Measurements from ENCODE around the gene BACE2.
"Not testable (repeated sequence)": the region's sequence is repeated elsewhere in the genome, so short reads cannot be mapped to it uniquely, and the experiment has no call there.

BACE2 gene

DNA sequence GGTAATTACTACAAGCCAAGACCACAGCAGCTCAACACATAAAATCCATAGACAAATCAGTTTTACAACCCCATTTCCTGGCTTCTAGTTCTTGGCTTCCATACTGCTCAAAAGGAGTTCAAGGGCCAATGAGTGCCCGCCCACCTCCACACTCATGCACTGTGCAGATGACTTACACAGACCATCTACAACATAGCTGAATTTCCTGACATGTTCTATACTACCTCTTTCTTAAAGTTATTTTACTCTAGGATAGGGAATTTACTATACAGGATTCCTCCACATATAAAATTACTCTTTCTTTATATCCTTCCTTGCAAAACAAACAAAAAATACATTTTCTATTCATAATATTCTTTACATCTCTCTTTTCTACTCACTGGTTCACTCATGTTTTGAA lies 14.6 kb downstream of the BACE2 start:
- in situ Hi-C loops (cut with MboI; ENCODE audit: low sequenced_read_pairs) = no loop called here

DNA sequence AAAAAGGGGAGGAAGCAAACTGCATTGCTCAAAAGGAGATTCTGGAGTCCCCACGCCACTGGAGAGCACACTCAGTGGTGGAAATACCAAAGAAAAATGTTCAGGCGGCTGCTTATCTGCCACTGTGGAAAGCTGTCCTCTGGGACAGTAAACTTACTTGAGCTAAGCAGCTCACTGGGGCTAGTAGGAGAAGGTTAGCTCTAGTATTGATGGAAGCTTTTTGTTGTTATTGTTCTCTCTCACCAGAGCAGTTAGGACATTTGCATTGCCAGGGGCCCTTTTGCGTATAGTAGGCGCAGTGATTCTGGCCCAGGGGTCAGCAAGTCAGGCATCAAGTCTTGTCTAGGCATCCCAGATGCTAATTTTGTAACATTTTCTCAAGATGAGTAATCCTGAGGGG lies 15.6 kb downstream of the BACE2 start:
- in situ Hi-C loops (cut with MboI; ENCODE audit: low sequenced_read_pairs) = no loop called here

DNA sequence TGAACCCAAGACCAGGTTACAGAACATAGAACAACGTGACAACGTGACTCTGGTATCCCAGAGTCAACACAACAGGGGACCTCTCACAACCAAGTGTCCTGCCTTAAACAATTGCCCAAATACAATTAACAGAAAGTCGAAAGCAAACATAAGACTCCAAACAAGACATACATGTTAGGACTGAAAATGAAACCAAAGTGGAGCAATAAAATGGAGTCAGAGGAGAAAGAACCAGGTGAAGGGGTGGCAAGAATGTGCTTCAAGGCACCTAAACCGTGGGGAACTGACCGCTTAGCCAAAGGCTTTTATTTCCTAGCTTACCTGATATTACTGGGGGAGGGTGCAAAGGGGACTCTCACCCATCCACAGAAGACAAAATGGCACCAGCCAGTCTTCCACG lies 17.8 kb downstream of the BACE2 start:
- in situ Hi-C loops (cut with MboI; ENCODE audit: low sequenced_read_pairs) = no loop called here

DNA sequence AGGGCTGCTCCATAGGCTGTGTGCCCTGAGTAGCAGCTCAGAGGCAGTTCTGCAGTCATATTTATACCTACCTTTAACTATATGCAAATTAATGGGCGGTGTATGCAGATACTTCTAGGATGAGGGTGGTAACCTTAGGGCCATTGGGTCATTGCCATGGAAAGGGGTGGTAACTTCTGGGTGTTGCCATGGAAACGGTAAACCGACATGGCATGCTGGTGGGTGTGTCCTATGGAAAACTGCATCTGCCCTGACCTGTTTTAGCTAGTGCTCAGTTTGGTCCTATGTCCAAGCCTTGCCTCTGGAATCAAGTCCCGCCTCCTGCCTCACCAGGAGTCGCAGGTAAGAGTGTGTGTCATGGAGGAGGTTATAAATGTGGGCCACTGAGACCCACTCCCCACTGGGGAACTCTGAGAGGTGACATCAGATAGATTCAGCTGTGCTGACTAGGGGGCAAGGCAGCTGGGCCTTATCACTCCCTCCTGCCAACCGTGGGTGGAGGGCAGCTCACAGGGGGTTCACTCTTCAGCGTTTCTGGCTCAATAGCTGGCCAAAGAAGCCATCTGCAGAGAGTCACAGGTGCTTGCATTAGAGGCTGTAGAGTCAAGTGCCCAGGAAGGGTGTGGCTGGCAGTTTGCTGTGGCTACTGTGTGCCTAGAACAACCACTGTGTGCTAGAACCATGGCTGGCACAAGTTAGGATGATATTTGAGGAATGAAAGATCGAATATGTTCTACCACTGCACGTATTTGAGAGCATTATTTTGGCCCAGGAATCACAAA lies 19.0 kb downstream of the BACE2 start:
- in situ Hi-C loops (cut with MboI; ENCODE audit: low sequenced_read_pairs) = no loop called here

DNA sequence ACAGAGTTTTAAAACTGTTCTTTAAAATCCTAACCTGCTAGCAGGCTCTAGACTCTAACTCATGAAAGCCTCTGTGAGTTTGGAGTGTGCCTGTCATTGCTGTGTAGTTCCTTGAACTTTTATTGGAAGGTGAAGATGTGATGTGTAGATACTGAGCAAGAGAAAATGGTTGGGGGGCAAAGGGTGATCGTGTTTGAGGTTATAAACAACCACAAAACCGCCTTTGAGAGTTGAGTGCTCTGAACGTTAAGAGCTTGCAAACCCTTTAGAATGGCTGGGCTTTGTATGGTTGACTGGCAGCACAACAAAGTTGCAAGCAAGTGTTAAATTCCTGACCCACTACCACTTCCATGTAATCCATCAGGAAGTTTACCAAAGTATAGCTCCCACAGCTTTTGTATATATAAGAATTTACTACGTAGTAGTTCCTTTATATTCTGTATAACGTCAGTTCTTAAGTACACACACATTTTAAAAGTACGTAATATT lies 19.6 kb downstream of the BACE2 start:
- in situ Hi-C loops (cut with MboI; ENCODE audit: low sequenced_read_pairs) = no loop called here

DNA sequence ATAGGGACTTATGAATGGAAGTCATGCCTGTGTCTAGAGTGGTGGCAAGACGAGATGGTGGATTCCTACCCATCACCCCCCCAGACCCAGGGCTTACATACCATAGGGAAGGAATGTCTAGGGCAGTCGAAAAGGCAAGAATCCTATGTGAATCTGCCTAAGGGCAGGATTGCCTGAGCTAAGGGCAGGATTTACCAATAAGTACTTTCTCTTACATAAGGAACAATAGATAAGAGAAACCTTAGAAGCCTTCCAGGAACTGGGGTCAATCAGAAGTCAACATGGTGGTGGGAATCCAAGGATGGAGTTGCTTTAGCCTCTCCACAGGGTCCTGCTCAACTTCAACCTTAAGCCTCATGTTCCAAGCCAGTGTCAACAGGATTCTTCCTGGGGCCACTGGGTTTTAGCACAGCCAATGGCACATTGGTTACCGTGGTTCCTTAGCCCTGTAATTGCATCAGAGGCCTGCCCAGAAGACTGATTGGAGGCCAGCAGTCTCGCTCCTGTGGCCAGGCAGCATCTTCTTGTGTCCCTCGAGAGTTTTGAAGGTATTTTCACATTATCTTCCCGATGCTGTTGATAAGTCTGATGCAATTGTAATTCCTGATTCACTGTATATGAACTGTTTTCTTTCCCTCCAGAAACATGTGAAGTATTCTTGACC lies 20.7 kb downstream of the BACE2 start:
- in situ Hi-C loops (cut with MboI; ENCODE audit: low sequenced_read_pairs) = no loop called here

DNA sequence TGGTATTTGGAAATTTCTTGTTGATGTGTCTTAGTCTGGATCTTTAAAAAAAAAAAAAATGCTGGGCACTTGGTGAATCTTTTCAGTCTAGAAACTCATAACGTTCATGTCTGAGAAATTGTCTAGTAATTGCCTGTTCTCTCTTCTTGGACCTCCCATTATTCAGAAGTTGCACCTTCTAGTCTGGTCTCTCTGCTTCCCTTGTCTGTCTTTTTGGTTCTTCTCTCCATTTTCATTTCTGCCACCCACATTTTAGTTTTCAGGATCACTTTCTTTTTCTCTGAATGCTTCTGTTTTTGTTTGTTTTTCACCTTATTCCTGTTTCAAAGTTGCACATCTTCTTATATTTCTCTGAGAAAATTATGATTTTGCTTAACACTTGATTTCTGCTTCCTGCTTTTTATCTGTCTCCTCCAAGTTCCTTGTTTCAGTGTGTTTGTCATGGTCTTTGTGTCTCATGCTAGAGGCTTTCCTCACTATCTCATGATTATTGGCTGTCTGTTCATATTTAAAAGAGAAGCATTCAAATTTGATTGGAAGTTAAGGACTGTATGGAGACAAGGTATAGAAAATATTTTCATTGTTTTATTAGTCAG lies 21.3 kb downstream of the BACE2 start:
- in situ Hi-C loops (cut with MboI; ENCODE audit: low sequenced_read_pairs) = no loop called here

DNA sequence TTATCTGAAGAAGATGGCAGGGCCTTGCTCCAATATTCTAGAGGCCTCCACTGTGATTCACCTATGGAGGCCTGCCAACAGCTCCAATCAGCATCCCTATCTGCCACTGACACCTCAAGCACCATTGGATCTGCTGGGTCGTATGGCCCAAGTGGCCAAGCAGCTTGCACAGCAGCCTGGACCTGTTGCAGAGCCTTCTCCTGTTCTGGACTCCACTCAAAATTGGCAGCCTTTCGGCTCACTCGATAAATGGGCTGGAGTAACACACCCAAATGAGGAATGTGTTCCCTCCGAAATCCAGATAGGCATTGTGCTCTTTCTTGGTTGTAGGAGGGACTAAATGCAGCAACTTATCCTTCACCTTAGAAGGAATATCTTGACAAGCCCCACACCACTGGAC lies 24.6 kb downstream of the BACE2 start:
- in situ Hi-C loops (cut with MboI; ENCODE audit: low sequenced_read_pairs) = not testable (repeated sequence)

DNA sequence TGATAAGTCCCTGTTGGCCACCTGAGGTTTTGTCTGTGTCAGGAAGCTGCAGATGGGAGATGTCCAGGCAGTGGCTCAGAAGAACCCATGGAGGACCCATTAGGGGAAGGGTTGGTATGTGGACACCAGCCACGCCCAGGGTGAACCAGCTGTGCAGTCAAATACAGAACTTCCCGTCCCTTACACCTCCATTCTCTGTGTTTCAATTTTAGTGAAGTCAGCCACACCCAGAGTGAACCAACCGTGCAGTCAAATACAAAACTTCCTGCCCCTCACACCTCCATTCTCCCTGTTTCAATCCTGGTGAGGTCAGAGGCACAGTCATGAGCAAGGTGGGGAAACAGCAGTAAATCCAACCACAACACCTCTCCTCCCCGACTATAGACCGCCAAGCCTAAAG lies 27.4 kb downstream of the BACE2 start:
- in situ Hi-C loops (cut with MboI; ENCODE audit: low sequenced_read_pairs) = no loop called here

DNA sequence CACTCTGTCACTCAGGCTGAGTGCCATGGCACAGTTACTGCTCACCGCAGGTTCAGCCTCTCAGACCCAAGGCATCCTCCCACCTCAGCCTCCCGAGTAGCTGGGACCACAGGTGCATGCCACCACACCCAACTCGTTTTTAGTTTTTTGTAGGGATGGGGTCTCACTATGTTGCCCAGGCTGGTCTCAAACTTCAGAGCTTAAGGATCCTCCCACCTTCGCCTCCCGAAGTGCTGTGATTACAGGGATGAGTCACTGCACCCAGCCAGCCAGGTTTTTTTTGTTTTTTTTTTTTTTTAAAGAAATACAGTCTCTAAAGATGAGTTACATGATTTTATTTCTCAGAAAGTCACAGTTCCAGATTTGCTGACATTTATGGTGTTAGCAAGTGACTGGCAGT lies 29.0 kb downstream of the BACE2 start:
- in situ Hi-C loops (cut with MboI; ENCODE audit: low sequenced_read_pairs) = no loop called here

DNA sequence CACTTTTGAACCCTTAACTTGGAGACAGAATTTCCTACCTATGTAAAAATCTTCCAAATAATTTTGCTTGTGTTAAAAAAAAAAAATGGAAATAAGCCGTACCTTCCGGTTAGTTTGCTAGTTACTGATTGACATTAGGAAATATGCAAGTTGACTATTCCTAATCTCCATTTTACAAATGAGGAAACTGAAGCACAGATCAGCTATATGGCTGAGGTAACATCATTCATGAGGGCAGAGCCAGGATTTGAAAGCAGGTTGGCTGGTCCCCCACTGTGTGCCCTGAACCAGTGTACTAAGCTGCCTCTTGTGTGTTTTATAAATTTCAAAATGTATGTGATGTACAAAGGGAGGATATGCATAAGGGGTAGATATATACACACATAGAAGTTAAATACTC lies 29.6 kb downstream of the BACE2 start:
- in situ Hi-C loops (cut with MboI; ENCODE audit: low sequenced_read_pairs) = no loop called here

DNA sequence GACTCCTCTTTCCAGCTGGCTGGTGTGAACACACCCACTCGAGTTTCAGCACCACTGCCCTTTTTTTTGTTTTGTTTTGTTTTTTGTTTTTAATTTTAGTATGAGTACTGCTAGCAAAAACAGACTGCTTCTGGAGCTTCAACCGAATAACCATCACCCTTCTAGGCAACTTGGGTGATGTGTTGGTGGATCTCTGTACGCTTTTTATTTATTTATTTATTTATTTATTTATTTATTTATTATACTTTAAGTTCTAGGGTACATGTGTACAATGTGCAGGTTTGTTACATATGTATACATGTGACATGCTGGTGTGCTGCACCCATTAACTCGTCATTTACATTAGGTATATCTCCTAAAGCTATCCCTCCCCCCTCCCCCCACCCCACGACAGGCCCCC lies 30.7 kb downstream of the BACE2 start:
- in situ Hi-C loops (cut with MboI; ENCODE audit: low sequenced_read_pairs) = not testable (repeated sequence)

DNA sequence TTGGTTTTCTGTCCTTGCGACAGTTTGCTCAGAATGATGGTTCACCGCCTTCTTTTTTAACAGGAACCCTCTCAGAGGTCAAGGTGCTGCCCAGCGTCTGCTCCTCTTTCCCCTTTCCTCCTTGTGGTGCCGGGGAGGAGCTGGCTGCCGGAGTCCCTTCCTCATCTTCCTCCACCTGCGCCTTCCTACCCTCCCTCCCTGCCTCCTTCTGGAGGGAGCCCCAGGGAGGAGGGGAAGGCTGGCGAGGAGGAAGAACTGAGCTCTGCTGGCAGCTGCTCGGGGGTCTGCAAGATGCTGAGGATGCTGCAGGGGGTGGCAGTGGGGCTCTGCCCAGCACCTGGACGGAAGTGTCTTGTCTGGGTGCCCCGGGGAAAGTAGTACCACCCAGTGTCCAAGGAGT lies 31.2 kb downstream of the BACE2 start:
- in situ Hi-C loops (cut with MboI; ENCODE audit: low sequenced_read_pairs) = no loop called here

DNA sequence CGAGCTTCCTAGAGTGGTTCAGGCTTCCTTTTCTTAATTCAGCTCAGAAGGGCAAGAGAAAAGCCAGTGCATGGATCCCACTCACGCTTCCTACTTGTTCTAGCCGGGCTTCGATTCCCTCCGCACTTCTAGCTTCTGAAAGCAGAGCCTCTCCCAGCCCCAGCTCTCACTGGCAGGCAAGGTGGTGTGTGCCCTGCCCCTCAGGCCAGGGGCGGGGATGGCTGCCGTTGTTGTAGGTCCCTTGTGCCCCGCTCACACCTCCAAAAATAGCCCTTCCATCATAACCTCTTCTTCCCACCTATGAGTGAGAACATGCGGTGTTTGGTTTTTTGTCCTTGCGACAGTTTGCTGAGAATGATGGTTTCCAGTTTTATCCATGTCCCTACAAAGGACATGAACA lies 31.6 kb downstream of the BACE2 start:
- in situ Hi-C loops (cut with MboI; ENCODE audit: low sequenced_read_pairs) = no loop called here

DNA sequence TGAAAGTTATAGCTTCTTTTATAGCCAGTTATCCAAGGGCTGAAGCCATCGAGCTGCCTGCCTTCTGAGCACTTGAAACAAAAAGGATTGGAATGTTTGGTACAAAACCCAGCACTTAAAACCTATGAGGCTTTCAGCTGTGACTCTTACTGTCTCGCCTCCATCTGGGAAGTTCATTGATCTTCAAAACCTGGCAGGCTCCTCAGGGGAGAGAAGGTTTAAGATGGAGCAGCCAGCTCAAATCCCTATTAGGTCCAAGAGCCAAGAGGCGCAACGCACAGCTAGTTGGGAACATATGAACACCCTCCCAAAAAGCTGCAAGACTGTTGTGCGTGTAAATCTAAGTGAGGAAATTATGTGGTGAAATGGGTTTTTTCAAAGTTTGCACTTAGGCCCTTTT lies 33.4 kb downstream of the BACE2 start:
- in situ Hi-C loops (cut with MboI; ENCODE audit: low sequenced_read_pairs) = no loop called here

DNA sequence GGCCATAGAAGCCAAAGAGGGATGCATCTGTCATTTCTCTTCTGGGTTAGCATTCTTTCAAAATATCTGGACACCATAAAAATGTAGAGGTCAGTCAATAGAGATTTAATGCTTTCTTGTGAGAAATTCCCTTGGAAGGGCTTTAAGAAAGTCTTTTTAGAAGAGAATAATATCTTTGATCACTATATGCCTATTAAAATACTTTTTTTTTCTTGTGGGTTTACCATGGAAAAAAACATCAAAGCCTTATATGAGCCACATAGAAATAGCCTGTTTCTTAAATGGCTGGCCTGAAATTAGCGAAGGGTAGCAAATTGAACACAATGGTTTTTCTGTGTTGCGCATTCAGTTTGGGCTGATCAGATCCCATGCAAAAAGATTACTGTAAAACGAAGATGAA lies 36.8 kb downstream of the BACE2 start:
- in situ Hi-C loops (cut with MboI; ENCODE audit: low sequenced_read_pairs) = no loop called here

DNA sequence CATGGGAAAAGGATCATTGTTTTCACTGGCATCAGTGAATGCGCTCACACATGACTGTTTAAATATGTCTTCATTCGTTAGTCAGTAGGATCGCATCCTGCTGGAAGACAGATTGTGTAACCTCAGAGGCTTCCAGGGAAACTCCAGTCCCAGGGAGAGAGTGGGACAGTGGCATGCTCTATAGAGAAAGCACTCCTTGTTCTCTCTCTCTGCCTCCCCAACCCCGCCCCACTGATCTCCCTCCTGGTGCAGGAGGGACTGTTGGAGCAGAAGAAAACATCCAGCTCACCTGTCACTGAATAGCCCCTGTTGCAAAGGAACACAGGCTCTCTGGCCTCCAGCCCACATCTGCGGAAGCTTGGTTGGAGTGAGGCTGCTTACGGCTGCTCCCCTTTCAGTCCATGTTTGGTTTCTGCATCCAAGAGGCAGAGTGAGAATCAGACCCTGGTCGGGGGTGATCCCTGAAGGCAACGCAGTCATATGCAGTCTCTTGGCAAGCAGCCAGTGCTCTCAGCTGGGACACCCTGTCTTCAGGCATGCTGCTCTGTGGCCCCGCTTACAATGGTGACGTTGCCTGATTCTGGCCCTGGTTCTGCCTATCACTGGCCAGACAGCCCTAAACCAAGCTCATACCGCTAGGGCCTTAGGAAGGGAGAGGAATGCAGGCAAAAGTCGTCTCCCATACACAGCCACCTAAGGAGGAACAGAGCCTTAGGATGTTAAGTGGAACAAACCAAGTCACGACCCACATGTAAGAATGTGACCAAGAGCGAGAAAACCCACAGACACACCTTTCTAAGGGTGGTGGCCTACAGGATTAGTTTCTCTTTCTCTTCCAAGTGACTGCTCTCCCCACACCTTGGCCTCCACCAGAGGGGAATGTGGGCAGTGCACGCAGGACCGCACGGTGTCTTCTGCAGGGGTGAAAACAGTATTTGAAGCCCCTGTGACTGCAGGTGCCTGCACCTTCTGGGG lies 39.7 kb downstream of the BACE2 start:
- in situ Hi-C loops (cut with MboI; ENCODE audit: low sequenced_read_pairs) = no loop called here

DNA sequence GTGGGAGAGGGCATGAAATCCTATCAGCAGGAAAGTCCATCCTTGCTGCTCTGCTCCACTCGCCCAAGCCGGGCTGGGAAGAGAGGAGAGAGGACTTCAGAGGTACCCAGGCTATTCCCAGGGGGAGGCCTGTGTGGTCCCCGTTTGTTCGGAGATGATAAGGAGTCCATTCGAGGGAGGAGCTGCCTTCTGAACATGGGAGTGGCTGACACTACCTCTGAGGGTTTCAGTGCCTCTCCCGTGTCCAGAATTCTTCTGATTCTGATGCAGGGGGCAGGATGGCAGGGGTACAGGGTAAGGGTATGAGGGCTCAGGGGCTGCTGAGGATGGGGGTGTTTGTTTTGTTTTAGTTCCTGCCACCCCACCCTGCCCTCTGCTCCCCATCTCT lies 40.4 kb downstream of the BACE2 start:
- in situ Hi-C loops (cut with MboI; ENCODE audit: low sequenced_read_pairs) = no loop called here

DNA sequence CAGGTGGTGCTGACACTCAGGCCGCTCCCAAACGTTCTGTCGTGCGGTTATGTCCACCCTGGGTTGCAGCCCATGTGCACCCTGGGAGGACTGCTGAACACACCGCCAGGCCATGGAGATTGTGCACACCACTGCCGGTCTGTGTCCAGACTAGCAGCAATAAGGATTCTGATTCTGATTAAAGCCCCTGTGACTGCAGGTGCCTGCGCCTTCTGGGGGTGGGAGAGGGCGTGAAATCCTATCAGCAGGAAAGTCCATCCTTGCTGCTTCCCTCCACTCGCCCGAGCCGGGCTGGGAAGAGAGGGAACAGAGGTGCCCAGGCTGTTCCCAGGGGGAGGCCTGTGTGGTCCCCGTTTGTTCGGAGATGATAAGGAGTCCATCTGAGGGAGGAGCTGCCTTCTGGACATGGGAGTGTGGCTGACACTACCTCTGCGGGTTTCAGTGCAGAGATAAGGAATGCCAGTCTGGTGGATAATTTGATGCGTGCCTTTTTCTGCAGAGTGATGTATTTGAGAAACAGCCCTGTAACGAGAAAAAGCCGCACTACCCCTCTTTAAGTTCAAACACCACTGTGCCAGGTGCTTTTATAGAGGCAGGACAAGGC lies 41.2 kb downstream of the BACE2 start:
- in situ Hi-C loops (cut with MboI; ENCODE audit: low sequenced_read_pairs) = no loop called here

DNA sequence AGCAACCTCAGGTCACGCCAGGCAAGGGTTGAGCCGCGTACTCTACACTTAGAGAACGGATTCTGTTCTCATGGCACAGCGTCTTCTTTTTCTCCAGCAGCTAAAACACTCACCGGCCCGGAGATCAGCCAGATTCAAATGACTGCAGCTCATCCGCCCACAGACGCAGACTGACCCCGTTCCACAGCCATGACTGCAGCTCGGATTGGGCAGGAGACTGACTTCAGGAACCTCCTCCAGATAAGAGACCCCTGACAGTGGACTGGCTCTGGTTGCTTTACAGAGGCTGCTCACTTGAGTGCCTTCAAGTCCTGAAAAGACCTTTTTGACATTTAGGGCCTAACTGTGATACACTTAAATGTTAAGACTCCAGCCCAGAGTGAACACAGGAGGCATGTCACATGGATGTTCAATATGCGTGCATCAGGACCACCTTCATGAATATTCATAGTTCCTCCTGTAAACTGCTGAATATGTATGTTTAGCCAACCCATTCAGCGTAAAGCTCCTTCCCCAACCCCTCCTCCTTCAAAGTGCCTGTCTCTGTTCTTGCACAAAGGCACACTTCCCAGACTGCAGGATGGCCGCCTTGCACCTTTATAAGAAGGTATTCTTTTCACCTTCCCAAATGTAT lies 42.6 kb downstream of the BACE2 start:
- in situ Hi-C loops (cut with MboI; ENCODE audit: low sequenced_read_pairs) = no loop called here
